Measurements from ENCODE around the gene ANKRD63.
A peak's percentile ranks its signal among the peaks of the same experiment; 100 is the strongest.

ANKRD63 gene

GRCh38 chr15:40245666-40246450 lies 37.0 kb downstream of the ANKRD63 start:
- no peak for DNase-seq (ENCODE audit: low read depth)
- H3K4me3 ChIP-seq (ENCODE audit: low read depth, low read length) = no peak overlapping the region
- no peak for TF ChIP-seq CTCF (IDR thresholded peaks at IDR 0.05; ENCODE audit: control insufficient read depth, extremely low read depth, insufficient read depth)

- no peak overlapping the region for H3K4me3 ChIP-seq (ENCODE audit: low read depth, low read length)
- peak; percentile 70 for DNase-seq (ENCODE audit: low read depth)
- TF ChIP-seq CTCF (IDR thresholded peaks at IDR 0.05; ENCODE audit: control insufficient read depth, extremely low read depth, insufficient read depth) = no peak
These were observed 37.8 kb downstream of the ANKRD63 start for GRCh38 chr15:40244961-40245523.

- TF ChIP-seq CTCF (IDR thresholded peaks at IDR 0.05; ENCODE audit: control insufficient read depth, extremely low read depth, insufficient read depth) = no peak
- H3K4me3 ChIP-seq (ENCODE audit: low read depth, low read length) = no peak overlapping the region
- DNase-seq (ENCODE audit: low read depth) = no peak
These were observed 39.6 kb downstream of the ANKRD63 start for GRCh38 chr15:40243126-40243810.

GRCh38 chr15:40242601-40243000 lies 40.3 kb downstream of the ANKRD63 start:
- DNase-seq (ENCODE audit: low read depth) = no peak
- H3K4me3 ChIP-seq (ENCODE audit: low read depth, low read length) = no peak overlapping the region
- no peak for TF ChIP-seq CTCF (IDR thresholded peaks at IDR 0.05; ENCODE audit: control insufficient read depth, extremely low read depth, insufficient read depth)

GRCh38 chr15:40242213-40242599 lies 40.7 kb downstream of the ANKRD63 start:
- TF ChIP-seq CTCF (IDR thresholded peaks at IDR 0.05; ENCODE audit: control insufficient read depth, extremely low read depth, insufficient read depth) = no peak
- H3K4me3 ChIP-seq (ENCODE audit: low read depth, low read length) = no peak overlapping the region
- DNase-seq (ENCODE audit: low read depth) = no peak

GRCh38 chr15:40241269-40242212 lies 41.3 kb downstream of the ANKRD63 start:
- DNase-seq (ENCODE audit: low read depth) = no peak
- TF ChIP-seq CTCF (IDR thresholded peaks at IDR 0.05; ENCODE audit: control insufficient read depth, extremely low read depth, insufficient read depth) = no peak
- H3K4me3 ChIP-seq (ENCODE audit: low read depth, low read length) = no peak overlapping the region
